GM23248 (cell line): ENCODE data around the gene GANC. TPM values are rescaled to one million over a fixed set of nuclear protein-coding genes. Genes with fewer than 3 reads are reported as not detected.

Experiments used
- DNase-seq: peaks from one replicate; pipeline ENCODE4 v3.0.0-alpha.2; 2015
- H2AFZ ChIP-seq: fragments of 200-600 bp; sonication (generic); 2 replicates; pipeline ENCODE4 v1.6.1; 2016; ENCODE audit warnings: antibody characterized with exemption
- H3F3A ChIP-seq: fragments of 200-600 bp; sonication (generic); 2 replicates; pipeline ENCODE4 v1.6.1; 2016; ENCODE audit warnings: mild to moderate bottlenecking, antibody characterized with exemption, mixed run types; ENCODE audit not compliant: insufficient read depth
- H3K27ac ChIP-seq: fragments of 200-600 bp; sonication (generic); 2 replicates; pipeline ENCODE4 v1.5.1; 2016; ENCODE audit warnings: mild to moderate bottlenecking
- H3K27me3 ChIP-seq: fragments of 200-600 bp; sonication (generic); replicated peaks from 2 replicates; pipeline ENCODE4 v1.6.1; 2016; ENCODE audit warnings: mild to moderate bottlenecking; ENCODE audit not compliant: insufficient read depth
- H3K36me3 ChIP-seq: fragments of 200-600 bp; sonication (generic); 2 replicates; pipeline ENCODE4 v1.6.1; 2016; ENCODE audit warnings: low read depth, mild to moderate bottlenecking
- H3K4me1 ChIP-seq: fragments of 200-600 bp; sonication (generic); 2 replicates; pipeline ENCODE4 v1.6.1; 2016; ENCODE audit warnings: mild to moderate bottlenecking; ENCODE audit not compliant: insufficient read depth
- H3K4me2 ChIP-seq: fragments of 200-600 bp; sonication (generic); one replicate; pipeline ENCODE4 v1.6.1; 2016; ENCODE audit warnings: mild to moderate bottlenecking; ENCODE audit not compliant: unreplicated experiment
- H3K4me3 ChIP-seq: fragments of 200-600 bp; sonication (generic); 2 replicates; pipeline ENCODE4 v1.5.1; 2016; ENCODE audit warnings: mild to moderate bottlenecking
- H3K79me2 ChIP-seq: fragments of 200-600 bp; sonication (generic); 2 replicates; pipeline ENCODE4 v1.6.1; 2016; ENCODE audit warnings: mild to moderate bottlenecking; ENCODE audit not compliant: insufficient read depth
- H3K9ac ChIP-seq: fragments of 200-600 bp; sonication (generic); 2 replicates; pipeline ENCODE4 v1.6.1; 2016; ENCODE audit warnings: mild to moderate bottlenecking
- H3K9me2 ChIP-seq: fragments of 200-600 bp; sonication (generic); 2 replicates; pipeline ENCODE4 v1.6.1; 2016; ENCODE audit warnings: mixed run types, mild to moderate bottlenecking, moderate library complexity; ENCODE audit not compliant: insufficient read depth
- H3K9me3 ChIP-seq: fragments of 200-600 bp; sonication (generic); one replicate; pipeline ENCODE4 v1.6.1; 2017; ENCODE audit warnings: low read depth
- H4K20me1 ChIP-seq: fragments of 200-600 bp; sonication (generic); 2 replicates; pipeline ENCODE4 v1.6.0; 2016; ENCODE audit not compliant: insufficient read depth
- EZH2 ChIP-seq: fragments of 200-600 bp; sonication (generic); IDR thresholded peaks from 2 replicates; pipeline ENCODE4 v1.6.1; 2018; ENCODE audit warnings: antibody characterized with exemption, mild to moderate bottlenecking; ENCODE audit not compliant: insufficient read depth, poor library complexity, severe bottlenecking
- EZH2phosphoT487 ChIP-seq: fragments of 200-600 bp; sonication (generic); IDR thresholded peaks from 2 replicates; pipeline ENCODE4 v1.6.1; 2018; ENCODE audit warnings: antibody characterized with exemption, moderate library complexity, mild to moderate bottlenecking, low read depth; ENCODE audit not compliant: insufficient read depth
- WGBS, 2 experiments: methylation state at CpG; one replicate each; pipeline ENCODE4 v1.1.6; 2015 to 2017; ENCODE audit warnings: low lambda C conversion rate in 2 of 2, low coverage in 1 of 2; ENCODE audit errors: missing lambda C conversion rate in 2 of 2; 5-methylcytosine and 5-hydroxymethylcytosine counted together
- in situ Hi-C: fragments of 300-500 bp; cut with MboI; formaldehyde crosslinking; loops from 2 replicates; pipeline ENCODE4 v1.15.0; 2020
- polyA plus RNA-seq: library from polyadenylated mRNA; unstranded; fragments of >200 nt; fragmentation: Nextera tagmentation; extraction: Ambion mirVana; gene quantifications from 2 replicates; pipeline ENCODE4 v1.2.1, GENCODE V29; 2016
- total RNA-seq: library from RNA; depleted of rRNA; stranded (reverse); fragments of >200 nt; shearing (Covaris generic); gene quantifications from 2 replicates; pipeline ENCODE4 v1.2.3, GENCODE V29; 2014

The GANC gene
- total and polyA plus RNA-seq, 2 experiments from 2014 or later: 21.4 to 26.8 TPM

DNA sequence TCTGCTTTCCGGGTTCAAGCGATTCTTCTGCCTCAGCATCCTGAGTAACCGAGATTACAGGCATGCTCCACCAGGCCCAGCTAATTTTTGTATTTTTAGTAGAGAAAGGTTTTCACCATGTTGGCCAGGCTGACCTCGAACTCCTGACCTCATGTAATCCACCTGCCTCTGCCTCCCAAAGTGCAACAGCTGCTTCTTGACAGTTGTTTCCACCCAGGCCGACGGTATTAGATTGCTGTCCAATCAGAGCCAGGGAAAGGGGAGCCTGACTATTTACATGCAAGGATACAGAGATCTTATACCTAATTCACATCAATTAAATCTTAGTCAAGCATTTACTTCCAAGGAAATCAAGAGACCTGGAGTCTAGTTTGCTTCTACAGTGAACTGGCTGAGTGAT lies 82.3 kb downstream of the GANC start:
- no peaks in the 10 kb centered on the region for H3K9me2 ChIP-seq
- WGBS, 2 experiments: 89 to 90% methylated on average over 6 of the region's 6 CpGs
- no peak overlapping the region for H3K9ac ChIP-seq
- in situ Hi-C loops: no loop called here
- H2AFZ ChIP-seq: no peak overlapping the region
- H3F3A ChIP-seq: no peaks in the 10 kb centered on the region
- no peak overlapping the region for H3K4me2 ChIP-seq
- H3K4me1 ChIP-seq: no peaks in the 10 kb centered on the region
- no peak overlapping the region for H3K4me3 ChIP-seq
- H3K27me3 ChIP-seq: no peaks in the 10 kb centered on the region
- H3K9me3 ChIP-seq: no peaks in the 10 kb centered on the region
- no peak overlapping the region for H3K27ac ChIP-seq
- H3K79me2 ChIP-seq: no peaks in the 10 kb centered on the region
- peaks cover 24% of the 10 kb centered on the region for H3K36me3 ChIP-seq
- DNase-seq: no peak
- TF ChIP-seq EZH2 (no peak), EZH2phosphoT487 (no peak)
- no peaks in the 10 kb centered on the region for H4K20me1 ChIP-seq

DNA sequence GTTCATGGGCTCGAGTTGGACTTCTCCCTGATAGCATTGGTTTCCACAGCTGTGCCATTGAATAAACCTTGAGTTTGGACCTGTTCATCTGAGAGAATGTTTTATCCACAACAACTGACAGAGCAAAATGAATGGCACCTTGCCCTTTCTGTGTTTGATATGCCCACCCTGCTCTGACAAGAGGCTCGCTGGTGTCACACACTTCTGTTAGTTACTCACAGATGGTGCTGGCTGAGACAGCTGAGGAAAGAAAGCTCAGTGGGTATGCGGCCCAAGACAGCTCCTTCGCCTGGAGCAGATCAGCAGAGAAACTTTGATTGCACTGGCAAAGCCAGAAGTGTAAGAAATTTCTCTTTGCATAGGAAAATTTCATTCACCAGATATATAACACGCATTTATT lies 83.8 kb downstream of the GANC start:
- no peak for TF ChIP-seq EZH2
- TF ChIP-seq EZH2phosphoT487: no peak
- H3K27ac ChIP-seq: no peak overlapping the region
- no peaks in the 10 kb centered on the region for H3K27me3 ChIP-seq
- H3K4me2 ChIP-seq: no peak overlapping the region
- no peaks in the 10 kb centered on the region for H3K9me2 ChIP-seq
- H3F3A ChIP-seq: no peaks in the 10 kb centered on the region
- in situ Hi-C loops: no loop called here
- H4K20me1 ChIP-seq: no peaks in the 10 kb centered on the region
- peaks cover 18% of the 10 kb centered on the region for H3K36me3 ChIP-seq
- H3K9ac ChIP-seq: no peak overlapping the region
- 79 to 82% methylated on average over 5 of the region's 5 CpGs for WGBS, 2 experiments
- DNase-seq: no peak
- no peaks in the 10 kb centered on the region for H3K79me2 ChIP-seq
- no peak overlapping the region for H2AFZ ChIP-seq
- no peaks in the 10 kb centered on the region for H3K4me1 ChIP-seq
- no peaks in the 10 kb centered on the region for H3K9me3 ChIP-seq
- H3K4me3 ChIP-seq: no peak overlapping the region

DNA sequence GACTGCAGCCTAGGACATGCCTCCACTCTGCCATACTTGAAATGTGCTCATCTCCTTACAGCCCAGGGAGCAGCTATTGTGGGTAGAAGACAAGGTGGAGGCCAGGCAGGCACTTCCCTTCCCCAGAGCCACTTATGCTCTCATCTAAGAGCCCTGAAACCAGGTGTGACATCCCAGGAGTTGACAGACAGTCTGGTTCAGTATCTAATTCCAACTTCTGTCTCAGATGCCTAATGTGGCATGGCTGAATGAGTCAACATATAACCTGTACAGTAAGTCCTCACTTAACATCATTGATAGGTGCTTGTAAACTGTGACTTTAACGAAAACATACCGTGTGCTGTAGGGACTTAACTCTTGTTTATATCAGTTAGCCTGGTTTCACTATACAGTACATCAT lies 85.1 kb downstream of the GANC start:
- Histone ChIP-seq H3K79me2 (no peaks in the 10 kb centered on the region), H3K27ac (no peak overlapping the region), H3K9ac (no peak overlapping the region), H3K36me3 (peaks cover 13% of the 10 kb centered on the region; the same call in 1 of the 2 replicates), H3K9me2 (no peaks in the 10 kb centered on the region), H3K4me1 (no peaks in the 10 kb centered on the region), H2AFZ (no peak overlapping the region), H3K27me3 (no peaks in the 10 kb centered on the region), H3K9me3 (no peaks in the 10 kb centered on the region), H3K4me3 (no peak overlapping the region), H4K20me1 (no peaks in the 10 kb centered on the region), H3F3A (no peaks in the 10 kb centered on the region), H3K4me2 (no peak overlapping the region)
- in situ Hi-C loops: no loop called here
- WGBS, 2 experiments: 81 to 86% methylated on average over 2 of the region's 2 CpGs
- TF ChIP-seq EZH2 (no peak), EZH2phosphoT487 (no peak)
- DNase-seq: no peak

- no peak within 1 kb of the TSS for H3K4me3 ChIP-seq
- no peaks in the 10 kb centered on the region for H3K79me2 ChIP-seq
- no peak within 1 kb of the TSS for H2AFZ ChIP-seq
- peaks cover 6% of the 10 kb centered on the region; the same call in 1 of the 2 replicates for H3K36me3 ChIP-seq
- no peaks in the 10 kb centered on the region for H4K20me1 ChIP-seq
- H3K9me3 ChIP-seq: no peaks in the 10 kb centered on the region
- TF ChIP-seq EZH2phosphoT487 (no peak), EZH2 (no peak)
- H3K27me3 ChIP-seq: no peaks in the 10 kb centered on the region
- no peaks in the 10 kb centered on the region for H3K4me1 ChIP-seq
- H3K4me2 ChIP-seq: no peak within 1 kb of the TSS
- H3K27ac ChIP-seq: no peak within 1 kb of the TSS
- H3K9ac ChIP-seq: no peak within 1 kb of the TSS
- H3K9me2 ChIP-seq: no peaks in the 10 kb centered on the region
- 88 to 92% methylated on average over 1 of the region's 1 CpG for WGBS, 2 experiments
- DNase-seq: no peak
- no peaks in the 10 kb centered on the region for H3F3A ChIP-seq
- in situ Hi-C loops: no loop called here
These were observed 86.2 kb downstream of the GANC start, which contains the start of gene CAPN3 for GRCh38 chr15:42359249-42359648. Gene CAPN3, plus strand, starts transcription at chr15:42359501. Its CDS starts 305 bp downstream, at chr15:42359806.

DNA sequence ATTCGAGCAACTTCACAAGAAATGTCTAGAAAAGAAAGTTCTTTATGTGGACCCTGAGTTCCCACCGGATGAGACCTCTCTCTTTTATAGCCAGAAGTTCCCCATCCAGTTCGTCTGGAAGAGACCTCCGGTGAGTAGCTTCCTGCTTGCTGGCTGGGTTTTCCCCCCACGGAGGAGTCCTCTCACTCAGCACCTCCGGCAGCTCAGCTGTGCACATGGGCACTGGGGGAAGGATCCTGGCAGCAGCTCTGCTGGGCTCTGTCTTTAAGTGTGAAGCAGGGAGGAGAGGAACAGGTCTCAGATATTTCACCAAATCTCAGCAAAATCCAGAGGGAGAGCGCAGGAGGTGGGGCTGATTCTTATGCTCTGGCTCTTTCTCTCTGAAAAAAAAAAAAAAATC lies 87.0 kb downstream of the GANC start:
- Histone ChIP-seq H3K36me3 (peaks cover 2% of the 10 kb centered on the region; the same call in 1 of the 2 replicates), H3K4me3 (no peak overlapping the region), H3F3A (no peaks in the 10 kb centered on the region), H2AFZ (no peak overlapping the region), H3K4me1 (no peaks in the 10 kb centered on the region), H3K9me2 (no peaks in the 10 kb centered on the region), H3K27ac (no peak overlapping the region), H3K9me3 (no peaks in the 10 kb centered on the region), H3K79me2 (no peaks in the 10 kb centered on the region), H3K27me3 (no peaks in the 10 kb centered on the region), H4K20me1 (no peaks in the 10 kb centered on the region), H3K4me2 (no peak overlapping the region), H3K9ac (no peak overlapping the region)
- in situ Hi-C loops: no loop called here
- no peak for DNase-seq
- WGBS, 2 experiments: 79 to 88% methylated on average over 7 of the region's 7 CpGs
- TF ChIP-seq EZH2phosphoT487: no peak
- no peak for TF ChIP-seq EZH2
